Thymus (tissue), 11 donors: ENCODE measurements around the gene LUM. TPM values are rescaled to one million over a fixed set of nuclear protein-coding genes. Genes with fewer than 3 reads are reported as not detected.

Experiments
- DNase-seq, 9 donors: peaks; one replicate each; pipeline ENCODE4 v3.0.0-alpha.2; 2013; ENCODE audit warnings: low spot score in 9 of 9, low read depth in 6 of 9, missing footprints in 1 of 9
- H3K27ac ChIP-seq, 2 donors: one replicate each; pipeline ENCODE4 v1.5.1; 2013; ENCODE audit warnings: control low read depth in 1 of 2, low read depth in 1 of 2, low read length in 1 of 2, mild to moderate bottlenecking in 1 of 2, moderate library complexity in 1 of 2
- H3K27me3 ChIP-seq, 2 donors: one replicate each; pipeline ENCODE4 v1.5.1; 2013; ENCODE audit warnings: low read length in 1 of 2; ENCODE audit not compliant: control insufficient read depth in 2 of 2, insufficient read depth in 1 of 2
- H3K36me3 ChIP-seq, 2 donors: one replicate each; pipeline ENCODE4 v1.5.1; 2013; ENCODE audit warnings: low read length in 1 of 2, mild to moderate bottlenecking in 1 of 2, moderate library complexity in 1 of 2; ENCODE audit not compliant: control insufficient read depth in 2 of 2, insufficient read depth in 2 of 2
- H3K4me1 ChIP-seq, 2 donors: one replicate each; pipeline ENCODE4 v1.5.1; 2013; ENCODE audit warnings: low read length in 2 of 2; ENCODE audit not compliant: control insufficient read depth in 2 of 2, insufficient read depth in 2 of 2
- H3K4me3 ChIP-seq, 2 donors: one replicate each; pipeline ENCODE4 v1.5.1; 2013; ENCODE audit warnings: low read length in 2 of 2, control low read depth in 1 of 2, mild to moderate bottlenecking in 1 of 2
- H3K9me3 ChIP-seq, 2 donors: one replicate each; pipeline ENCODE4 v1.5.1; 2013; ENCODE audit warnings: low read length in 1 of 2, mild to moderate bottlenecking in 1 of 2; ENCODE audit not compliant: control insufficient read depth in 2 of 2, insufficient read depth in 1 of 2
- WGBS: extraction: QIAGEN DNeasy Blood & Tissue Kit; methylation state at CpG from one replicate; pipeline ENCODE4 v1.1.7; 2013; 5-methylcytosine and 5-hydroxymethylcytosine counted together
- polyA plus RNA-seq: library from polyadenylated mRNA; stranded (reverse); fragments of 200-250 nt; gene quantifications from one replicate; pipeline ENCODE4 v1.2.3, GENCODE V29; 2013
- total RNA-seq: library from RNA; stranded (reverse); fragments of 120-200 nt; gene quantifications from one replicate; pipeline ENCODE4 v1.2.4, GENCODE V29; 2013
- donor health status: healthy.

Gene LUM
- total and polyA plus RNA-seq, 2 donors = 38.7 to 63.5 TPM

DNA sequence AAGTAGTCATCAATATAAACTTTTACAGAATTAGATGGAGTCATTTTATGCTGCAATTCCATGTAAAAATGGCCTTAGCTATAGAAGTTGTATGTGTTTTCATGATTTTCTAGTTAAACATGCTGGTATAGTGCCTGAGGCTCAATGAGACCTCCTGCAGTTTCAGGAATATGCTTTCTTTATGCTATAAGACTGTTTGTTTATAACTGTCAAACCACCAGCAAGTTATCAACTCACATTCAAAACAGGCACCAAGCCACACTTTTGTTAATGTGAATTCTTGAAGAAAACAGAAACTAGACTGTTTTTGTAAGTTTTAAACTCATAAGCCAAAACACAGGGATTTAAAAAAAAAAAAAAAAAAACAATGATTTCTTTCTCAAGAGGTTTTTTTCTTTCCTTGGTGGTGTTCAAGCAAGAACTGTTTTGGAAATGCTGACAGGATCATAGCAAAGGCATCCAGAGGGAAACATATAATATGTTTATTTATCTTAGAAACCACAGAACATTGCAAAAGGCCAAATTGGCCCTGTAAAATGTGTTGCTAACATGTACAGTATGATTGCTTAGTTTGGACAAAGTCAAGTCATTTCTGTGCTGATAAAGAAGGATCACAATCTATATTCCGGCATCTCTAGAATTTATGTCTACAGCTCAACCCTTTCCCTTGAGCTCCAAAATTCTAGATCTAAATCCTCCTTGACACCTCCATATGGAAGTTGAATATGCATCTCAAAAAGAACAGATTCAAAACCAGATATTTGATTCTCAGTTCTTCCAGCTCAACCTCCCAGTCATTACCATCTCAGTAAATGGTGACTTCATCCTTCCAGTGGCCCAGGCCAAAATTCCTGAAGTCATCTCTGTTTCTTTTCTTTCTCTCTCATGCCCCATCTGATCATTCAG is 29.0 kb upstream of the LUM start:
- no peak for DNase-seq
- no peaks in the 10 kb centered on the region for H3K4me1 ChIP-seq
- no peak overlapping the region for H3K4me3 ChIP-seq
- 95% methylated on average over 1 of the region's 1 CpG for WGBS
- H3K9me3 ChIP-seq = no peaks in the 10 kb centered on the region
- H3K36me3 ChIP-seq = no peaks in the 10 kb centered on the region
- H3K27ac ChIP-seq = no peak overlapping the region
- no peaks in the 10 kb centered on the region for H3K27me3 ChIP-seq

DNA sequence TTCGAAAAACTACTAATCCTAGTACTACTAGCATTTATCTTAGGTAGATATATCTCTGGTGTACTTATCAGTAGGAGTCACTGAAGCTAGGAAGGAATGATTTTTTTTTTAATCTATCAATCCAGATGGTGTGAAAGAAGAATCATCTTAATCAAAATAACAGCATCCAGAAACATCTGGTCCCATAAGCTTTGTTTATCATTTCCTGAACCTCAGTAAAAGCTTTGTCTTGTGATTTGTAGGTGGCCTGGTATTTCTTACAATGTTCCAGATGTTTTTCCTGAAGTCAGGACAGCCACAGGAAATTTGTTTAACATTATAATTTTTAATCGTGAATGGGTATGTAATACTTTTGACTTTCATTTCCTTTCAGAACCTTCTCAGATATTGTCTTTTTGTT is 28.0 kb upstream of the LUM start:
- 76% methylated on average over 2 of the region's 2 CpGs for WGBS
- Histone ChIP-seq H3K9me3 (no peaks in the 10 kb centered on the region), H3K36me3 (no peaks in the 10 kb centered on the region), H3K4me3 (no peak overlapping the region), H3K27ac (no peak overlapping the region), H3K27me3 (no peaks in the 10 kb centered on the region), H3K4me1 (no peaks in the 10 kb centered on the region)
- DNase-seq = no peak

DNA sequence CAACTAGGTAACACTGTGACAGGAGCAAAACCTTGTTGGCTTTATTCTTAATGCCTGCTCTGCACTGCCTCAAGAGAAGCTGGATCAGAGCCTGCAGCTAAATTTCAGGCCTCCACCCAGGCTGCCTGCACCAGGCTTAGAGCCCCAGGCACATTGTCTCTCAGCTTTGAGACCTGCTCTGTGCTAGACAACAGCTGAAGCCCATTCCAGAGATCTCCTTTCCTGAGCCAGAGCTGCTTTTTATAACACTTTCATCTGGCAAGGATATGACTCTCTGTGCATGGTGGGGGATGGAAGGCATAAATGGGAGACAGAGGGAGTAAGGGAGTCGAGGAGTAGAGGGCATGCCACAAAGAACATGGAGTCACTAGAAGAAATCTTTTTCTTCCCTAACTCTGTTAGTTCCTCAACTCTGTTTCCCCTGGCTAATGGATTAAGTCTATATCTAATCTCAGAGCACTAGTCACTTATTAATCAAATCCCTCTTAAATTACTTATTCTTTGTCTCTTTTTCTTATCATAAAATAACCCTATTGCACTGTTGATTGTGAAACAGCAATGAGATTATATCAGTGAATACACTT is 27.1 kb upstream of the LUM start:
- Histone ChIP-seq H3K27ac (no peak overlapping the region), H3K4me1 (no peaks in the 10 kb centered on the region), H3K4me3 (no peak overlapping the region), H3K9me3 (no peaks in the 10 kb centered on the region), H3K27me3 (no peaks in the 10 kb centered on the region), H3K36me3 (no peaks in the 10 kb centered on the region)
- WGBS = 82% methylated on average over 1 of the region's 1 CpG
- no peak for DNase-seq

DNA sequence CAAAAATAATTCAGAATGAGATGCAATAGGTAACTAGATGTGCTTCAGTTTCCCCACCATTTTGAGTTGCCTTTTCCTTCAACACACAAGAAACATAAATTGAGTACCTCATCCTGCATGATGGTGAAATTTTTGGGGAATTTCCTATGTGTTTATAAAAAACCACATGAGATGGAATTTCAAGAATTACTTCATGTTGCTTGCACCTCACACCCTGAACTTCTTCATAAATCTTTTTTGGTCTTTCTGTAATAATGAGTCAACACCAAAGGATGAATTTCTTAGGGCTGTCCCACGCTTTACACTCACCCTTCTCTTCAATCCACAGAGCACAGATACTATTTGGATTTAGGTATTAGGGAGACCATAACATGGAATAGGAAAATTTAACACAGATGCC is 22.6 kb upstream of the LUM start:
- Histone ChIP-seq H3K4me3 (no peak overlapping the region), H3K27ac (no peak overlapping the region), H3K36me3 (no peaks in the 10 kb centered on the region), H3K9me3 (no peaks in the 10 kb centered on the region), H3K27me3 (no peaks in the 10 kb centered on the region), H3K4me1 (no peaks in the 10 kb centered on the region)
- WGBS = 89% methylated on average over 1 of the region's 1 CpG
- DNase-seq = no peak

DNA sequence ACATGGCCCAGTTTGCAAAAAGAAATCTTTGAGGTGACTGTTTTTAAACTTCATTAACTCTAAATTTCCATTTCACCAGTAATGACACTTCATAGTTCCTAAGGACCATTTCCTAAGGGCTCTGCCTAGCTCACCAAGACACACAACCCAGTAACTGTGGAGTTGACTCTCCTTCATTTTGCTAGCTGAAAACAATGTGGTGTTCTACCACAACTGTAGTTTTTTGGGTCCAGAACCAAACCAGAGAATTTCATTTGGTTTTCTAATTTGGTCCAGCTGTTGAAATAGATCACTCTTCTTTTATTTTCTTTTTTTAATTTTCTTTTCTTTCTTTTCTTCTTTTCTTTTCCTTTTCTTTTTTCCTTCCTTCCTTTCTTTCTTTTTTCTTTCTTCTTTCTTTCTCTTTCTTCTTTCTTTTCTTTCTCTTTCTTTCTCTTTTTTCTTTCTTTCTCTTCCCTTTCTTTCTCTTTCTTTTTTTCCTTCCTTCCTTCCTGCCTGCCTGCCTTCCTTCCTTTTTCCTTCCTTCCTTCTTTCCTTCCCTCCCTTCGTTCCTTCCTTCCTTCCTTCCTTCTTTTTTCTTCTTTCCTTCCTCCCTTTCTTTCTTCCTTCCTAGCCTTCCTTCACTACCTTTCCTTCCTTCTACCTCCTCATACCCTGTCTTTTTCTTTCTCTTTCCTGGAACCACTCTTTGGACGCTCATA is 18.5 kb upstream of the LUM start:
- Histone ChIP-seq H3K27me3 (no peaks in the 10 kb centered on the region), H3K36me3 (no peaks in the 10 kb centered on the region), H3K27ac (no peak overlapping the region), H3K4me3 (no peak overlapping the region), H3K9me3 (no peaks in the 10 kb centered on the region), H3K4me1 (no peaks in the 10 kb centered on the region)
- WGBS = 90% methylated on average over 2 of the region's 2 CpGs
- no peak for DNase-seq

GRCh38 chr12:91127751-91128150 is 16.5 kb upstream of the LUM start:
- no peak overlapping the region for H3K27ac ChIP-seq
- H3K4me3 ChIP-seq = no peak overlapping the region
- 93% methylated on average over 3 of the region's 3 CpGs for WGBS
- no peaks in the 10 kb centered on the region for H3K4me1 ChIP-seq
- no peaks in the 10 kb centered on the region for H3K27me3 ChIP-seq
- DNase-seq = no peak
- H3K9me3 ChIP-seq = no peaks in the 10 kb centered on the region
- H3K36me3 ChIP-seq = no peaks in the 10 kb centered on the region

GRCh38 chr12:91127306-91127705 is 16.0 kb upstream of the LUM start:
- no peak overlapping the region for H3K4me3 ChIP-seq
- H3K4me1 ChIP-seq = no peaks in the 10 kb centered on the region
- H3K9me3 ChIP-seq = no peaks in the 10 kb centered on the region
- WGBS = over 99% methylated on average over 2 of the region's 2 CpGs
- DNase-seq = no peak
- no peaks in the 10 kb centered on the region for H3K27me3 ChIP-seq
- H3K27ac ChIP-seq = no peak overlapping the region
- no peaks in the 10 kb centered on the region for H3K36me3 ChIP-seq

GRCh38 chr12:91126516-91126915 is 15.2 kb upstream of the LUM start:
- no peaks in the 10 kb centered on the region for H3K36me3 ChIP-seq
- no peak overlapping the region for H3K4me3 ChIP-seq
- no peak for DNase-seq
- H3K9me3 ChIP-seq = no peaks in the 10 kb centered on the region
- H3K27ac ChIP-seq = no peak overlapping the region
- H3K4me1 ChIP-seq = no peaks in the 10 kb centered on the region
- WGBS = 96% methylated on average over 1 of the region's 1 CpG
- no peaks in the 10 kb centered on the region for H3K27me3 ChIP-seq

- H3K27ac ChIP-seq = no peak overlapping the region
- H3K27me3 ChIP-seq = no peaks in the 10 kb centered on the region
- no peak for DNase-seq
- no peaks in the 10 kb centered on the region for H3K9me3 ChIP-seq
- no peaks in the 10 kb centered on the region for H3K36me3 ChIP-seq
- H3K4me1 ChIP-seq = no peaks in the 10 kb centered on the region
- H3K4me3 ChIP-seq = no peak overlapping the region
- WGBS = 95% methylated on average over 5 of the region's 5 CpGs
Measured at GRCh38 chr12:91123236-91123916, 12.1 kb upstream of the LUM start.
